ENCODE data around the gene SSBP2. TPM values are rescaled to one million over a fixed set of nuclear protein-coding genes. Genes with fewer than 3 reads are reported as not detected.
"Not testable (repeated sequence)": the region's sequence is repeated elsewhere in the genome, so short reads cannot be mapped to it uniquely, and the experiment has no call there.

SSBP2 gene
- total RNA-seq, 1 donor from 2014 or later, result 9.4 TPM

DNA sequence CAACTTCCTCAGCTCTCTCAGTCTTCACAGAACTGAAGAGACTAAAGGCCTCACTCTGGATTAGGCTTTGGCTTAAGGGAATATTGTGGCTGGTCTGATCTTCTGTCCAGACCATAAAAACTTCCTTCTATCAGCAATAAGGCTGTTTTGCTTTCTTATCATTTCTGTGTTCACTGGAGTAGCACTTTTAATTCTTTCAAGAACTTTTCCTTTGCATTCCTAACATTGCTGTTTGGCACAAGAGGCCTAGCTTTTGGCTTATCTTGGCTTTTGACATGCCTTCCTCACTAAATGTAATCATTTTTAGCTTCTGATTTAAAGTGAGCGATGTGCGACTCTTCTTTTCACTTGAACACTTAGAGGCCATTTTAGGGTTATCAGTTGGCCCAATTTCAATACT is 268.3 kb downstream of the SSBP2 start:
- DNase-seq (ENCODE audit: extremely low read depth, low read depth, low spot score), result no peak

DNA sequence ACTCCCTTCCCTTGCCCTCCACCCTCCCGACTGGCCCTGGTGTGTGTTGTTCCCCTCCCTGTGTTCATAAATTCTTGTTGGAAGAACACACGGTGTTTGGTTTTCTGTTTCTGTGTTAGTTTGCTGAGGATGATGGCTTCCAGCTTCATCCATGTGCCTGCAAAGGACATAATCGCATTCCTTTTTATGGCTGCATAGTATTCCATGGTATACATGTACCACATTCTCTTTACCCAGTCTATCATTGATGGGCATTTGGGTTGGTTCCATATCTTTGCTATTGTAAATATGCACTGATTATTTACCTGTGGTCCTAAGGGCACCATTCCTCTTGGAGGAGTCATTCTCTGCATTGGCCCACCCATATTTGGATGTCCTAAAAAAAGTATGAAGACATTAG is 277.5 kb downstream of the SSBP2 start:
- DNase-seq (ENCODE audit: extremely low read depth, low read depth, low spot score), result not testable (repeated sequence)

DNA sequence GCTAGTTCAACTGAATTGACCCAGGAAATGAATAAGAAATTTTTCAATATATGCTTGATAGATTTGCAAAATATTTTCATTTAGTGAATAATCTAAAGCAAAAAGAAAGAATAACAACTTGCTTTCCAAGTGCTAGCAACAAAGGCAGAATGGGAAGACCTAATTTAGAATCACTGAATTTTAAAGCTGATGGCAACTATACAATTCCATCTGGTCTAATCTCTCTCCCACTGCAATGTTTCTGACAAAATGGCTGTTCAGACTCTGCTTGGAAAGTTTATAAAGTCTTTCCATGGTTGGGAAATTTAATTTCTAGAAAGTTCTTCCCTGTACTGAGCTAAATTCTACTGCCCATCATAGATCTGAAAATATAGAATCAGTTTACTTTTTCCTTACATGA is 281.2 kb downstream of the SSBP2 start:
- no peak for DNase-seq (ENCODE audit: extremely low read depth, low read depth, low spot score)

DNA sequence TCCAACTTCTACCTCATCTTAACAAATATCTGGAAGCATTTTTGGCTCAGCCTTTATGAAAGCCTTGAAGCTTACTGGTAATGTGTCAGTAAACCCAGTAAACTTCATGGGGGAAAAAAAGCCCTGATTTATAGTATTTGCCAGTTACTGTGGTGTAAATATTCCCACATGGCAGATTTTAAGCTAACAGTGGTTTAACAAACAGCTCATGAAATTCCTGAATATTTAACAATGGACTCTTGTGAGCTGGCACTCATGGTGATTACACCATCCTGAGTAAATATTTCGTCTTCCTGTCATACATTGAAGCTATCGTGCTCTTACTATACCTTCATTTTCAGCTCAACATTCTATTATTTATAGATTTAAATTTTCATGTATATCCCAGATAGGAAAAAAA is 300.0 kb downstream of the SSBP2 start:
- no peak for DNase-seq (ENCODE audit: extremely low read depth, low read depth, low spot score)

DNA sequence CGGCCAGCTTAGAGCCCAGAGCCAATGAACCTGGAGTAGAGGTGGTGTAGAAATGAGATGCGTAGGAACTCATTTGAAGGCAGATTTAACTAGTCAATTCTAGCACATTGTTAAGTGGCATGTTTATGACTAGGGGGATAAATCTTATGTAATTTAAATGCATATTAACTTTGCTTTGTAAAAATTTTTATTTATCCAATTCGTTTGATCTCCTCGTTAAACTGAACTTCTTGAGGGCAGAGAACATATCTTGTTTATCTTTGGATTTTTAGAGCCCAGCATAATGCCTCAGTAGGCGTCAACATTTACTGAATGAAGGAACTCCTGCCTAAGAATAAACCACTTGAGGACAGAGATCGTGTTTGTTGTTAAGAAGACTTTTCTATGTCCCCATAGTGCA is 315.9 kb downstream of the SSBP2 start:
- DNase-seq (ENCODE audit: extremely low read depth, low read depth, low spot score), result no peak

DNA sequence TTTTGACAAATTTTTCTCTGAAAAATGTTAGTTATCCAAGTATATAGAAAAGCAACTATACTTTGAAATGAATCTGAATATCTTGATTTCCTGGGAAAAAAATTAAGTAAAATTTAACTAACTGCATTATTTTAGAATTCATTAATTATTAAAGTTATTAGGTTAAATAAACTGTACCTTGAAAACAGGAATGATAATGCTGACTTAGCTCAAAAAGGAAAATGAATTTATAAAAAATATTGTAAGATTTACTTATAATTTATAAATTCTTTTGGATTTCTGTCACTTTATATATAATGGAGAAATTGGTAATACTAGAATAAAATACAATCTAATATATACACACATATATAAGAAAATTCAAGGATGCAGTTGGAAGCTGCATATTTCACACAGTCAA is 320.9 kb downstream of the SSBP2 start:
- no peak for DNase-seq (ENCODE audit: extremely low read depth, low read depth, low spot score)

DNA sequence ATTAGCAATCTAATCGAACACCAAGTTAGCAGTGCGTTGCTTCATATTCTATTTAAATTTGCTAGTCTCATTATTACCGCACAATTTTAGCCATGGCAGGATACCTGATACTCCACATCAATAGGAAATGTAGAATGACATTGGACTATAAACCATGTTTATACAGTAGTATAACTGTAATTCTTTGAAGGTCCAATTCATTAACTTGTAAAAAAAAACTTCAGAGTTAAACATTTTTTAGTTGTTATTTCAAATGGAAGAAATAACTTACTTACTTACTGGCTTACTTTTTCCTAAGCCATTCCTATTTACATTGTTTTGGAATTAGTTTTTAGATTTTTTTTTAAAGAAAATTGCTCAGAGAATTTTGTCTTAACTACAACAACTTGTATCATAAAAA is 321.5 kb downstream of the SSBP2 start:
- no peak for DNase-seq (ENCODE audit: extremely low read depth, low read depth, low spot score)

DNA sequence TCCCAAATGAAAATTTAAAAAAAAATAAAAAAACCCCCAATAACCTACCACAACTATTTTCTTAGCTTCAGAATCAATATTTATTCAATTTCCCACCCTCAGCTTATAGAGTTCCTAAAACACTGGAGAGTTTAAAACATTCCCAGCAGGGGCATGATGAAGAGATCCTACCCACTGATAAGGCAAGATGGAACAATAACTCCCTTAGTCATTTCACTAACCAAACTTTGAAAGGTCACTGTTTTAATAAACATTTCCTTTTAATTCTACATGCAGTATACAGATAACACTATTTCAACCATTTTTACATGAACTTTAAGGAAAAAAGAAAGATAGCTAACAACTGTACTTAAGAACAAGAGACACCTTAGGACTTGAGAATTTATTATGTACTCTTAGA is 322.0 kb downstream of the SSBP2 start:
- DNase-seq (ENCODE audit: extremely low read depth, low read depth, low spot score), result no peak

DNA sequence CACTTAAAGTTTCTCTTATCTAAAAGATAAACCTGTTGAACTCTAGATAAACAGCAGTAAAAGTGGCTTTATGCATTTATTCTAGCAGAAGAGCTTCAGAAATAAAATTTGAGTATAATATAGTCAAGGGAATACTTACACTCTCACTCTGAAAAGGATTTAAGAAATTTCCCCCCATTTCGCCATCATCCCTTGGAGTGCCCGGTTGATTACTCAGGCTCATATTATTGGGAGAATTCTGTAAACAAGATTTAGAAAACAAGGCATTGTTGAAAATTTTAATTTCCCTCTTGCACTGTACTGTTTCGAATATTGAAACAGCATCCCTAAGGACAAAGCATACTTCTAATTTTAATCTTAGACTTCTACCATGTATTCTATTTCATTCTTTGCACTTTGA is 322.5 kb downstream of the SSBP2 start:
- DNase-seq (ENCODE audit: extremely low read depth, low read depth, low spot score), result no peak

DNA sequence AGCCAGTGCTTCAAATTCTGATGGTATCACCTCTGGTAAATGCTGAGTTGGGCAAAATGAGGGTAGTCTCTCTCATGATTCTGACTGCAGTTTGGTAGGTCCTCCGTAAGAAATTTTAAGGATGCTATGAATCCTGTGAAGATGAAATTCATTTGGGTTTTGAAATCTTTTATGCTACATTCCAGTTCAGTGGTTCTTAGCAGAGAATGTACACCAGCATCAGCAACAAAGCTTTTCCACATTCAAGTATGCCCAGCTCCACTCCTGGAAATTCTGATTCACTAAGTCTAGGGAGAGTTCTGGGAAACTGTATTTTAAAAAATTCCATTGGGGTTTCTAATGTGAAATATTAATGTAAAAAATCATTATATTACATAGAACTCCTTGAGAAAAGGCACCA is 323.3 kb downstream of the SSBP2 start:
- no peak for DNase-seq (ENCODE audit: extremely low read depth, low read depth, low spot score)

DNA sequence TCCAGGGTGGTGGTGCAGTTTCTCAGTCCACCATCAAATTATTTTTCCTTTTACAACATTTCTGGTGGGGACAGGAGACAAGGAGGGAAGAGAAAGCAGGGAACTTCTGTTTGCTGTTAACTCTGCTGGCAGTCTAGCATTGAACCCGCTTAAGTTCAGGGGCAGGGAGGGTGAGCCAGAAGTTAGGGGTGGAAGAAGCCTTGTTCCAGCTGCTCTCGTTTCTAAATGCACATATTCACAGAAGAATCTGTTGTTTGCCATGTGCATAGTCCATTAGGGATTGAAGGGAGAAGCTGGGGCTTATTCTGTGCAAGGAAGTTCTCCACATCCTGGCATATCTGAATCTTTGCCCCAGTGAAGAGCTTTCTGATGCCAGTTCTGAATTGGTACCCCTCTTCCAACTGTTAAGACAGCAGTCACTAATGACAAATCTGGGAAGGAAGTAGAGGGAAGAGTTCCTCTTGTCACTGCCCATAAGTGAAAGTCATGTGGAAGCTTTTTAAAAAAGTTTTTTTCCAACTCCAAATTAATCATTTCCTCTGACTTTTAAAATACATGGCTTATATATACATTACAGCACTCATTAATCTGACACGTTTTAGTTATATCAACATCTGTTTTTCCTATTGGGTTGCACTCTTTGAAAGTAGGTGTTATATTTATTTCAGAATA is 324.4 kb downstream of the SSBP2 start:
- no peak for DNase-seq (ENCODE audit: extremely low read depth, low read depth, low spot score)

DNA sequence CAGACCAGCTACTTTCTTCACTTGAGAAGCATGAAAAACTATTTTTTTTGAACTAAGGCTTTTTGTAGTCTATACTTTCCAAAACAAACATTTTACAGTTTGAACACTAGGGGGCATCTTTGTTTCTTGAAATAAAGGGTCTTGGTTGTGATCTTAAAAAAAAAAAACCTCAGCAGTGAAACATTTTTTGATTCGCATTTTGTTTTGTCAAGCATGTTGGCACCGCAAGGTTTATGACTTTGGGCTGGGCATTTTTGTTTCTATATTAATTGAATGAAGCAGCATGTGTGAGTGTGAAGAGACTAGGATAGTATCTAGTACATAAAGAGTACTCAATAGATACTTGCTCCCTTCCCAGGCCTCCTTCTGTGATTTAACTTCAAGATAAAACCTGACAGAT is 325.3 kb downstream of the SSBP2 start:
- no peak for DNase-seq (ENCODE audit: extremely low read depth, low read depth, low spot score)

DNA sequence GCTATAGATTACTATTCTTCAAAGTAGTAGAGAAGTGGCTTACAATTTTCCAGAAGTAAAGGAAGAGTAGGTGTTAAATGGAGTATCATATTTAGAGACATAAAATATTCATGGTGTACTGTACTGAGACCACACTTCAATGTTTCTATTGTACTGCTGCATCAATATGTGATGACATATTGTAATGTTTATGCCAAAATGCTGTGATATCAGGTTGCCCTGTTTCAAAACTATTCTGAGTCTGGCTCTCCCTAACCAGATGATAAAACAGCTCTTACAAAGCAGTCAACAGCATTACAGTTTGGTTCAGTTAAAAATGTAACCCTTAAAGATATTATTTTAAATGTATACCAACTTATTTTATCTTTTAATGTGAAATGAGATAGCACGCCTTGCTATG is 326.2 kb downstream of the SSBP2 start:
- no peak for DNase-seq (ENCODE audit: extremely low read depth, low read depth, low spot score)

DNA sequence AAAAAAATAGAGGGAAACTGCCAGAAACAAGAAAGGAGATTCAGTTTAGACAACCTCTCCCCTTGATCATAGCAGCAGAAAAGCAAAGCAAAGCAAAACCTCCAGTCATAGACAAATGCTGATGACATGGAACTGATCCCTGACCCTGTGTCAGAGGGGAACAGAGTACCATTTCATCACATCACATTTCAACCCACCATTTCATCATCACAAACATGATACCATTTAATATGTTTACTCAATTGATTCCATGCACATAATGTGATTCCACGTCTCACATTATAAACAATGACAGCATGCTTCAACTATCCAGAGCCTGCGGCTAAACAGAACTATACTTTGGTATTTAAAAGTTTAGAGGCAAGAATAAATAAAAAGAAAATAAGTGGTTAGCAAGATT is 328.2 kb downstream of the SSBP2 start:
- DNase-seq (ENCODE audit: extremely low read depth, low read depth, low spot score), result no peak

DNA sequence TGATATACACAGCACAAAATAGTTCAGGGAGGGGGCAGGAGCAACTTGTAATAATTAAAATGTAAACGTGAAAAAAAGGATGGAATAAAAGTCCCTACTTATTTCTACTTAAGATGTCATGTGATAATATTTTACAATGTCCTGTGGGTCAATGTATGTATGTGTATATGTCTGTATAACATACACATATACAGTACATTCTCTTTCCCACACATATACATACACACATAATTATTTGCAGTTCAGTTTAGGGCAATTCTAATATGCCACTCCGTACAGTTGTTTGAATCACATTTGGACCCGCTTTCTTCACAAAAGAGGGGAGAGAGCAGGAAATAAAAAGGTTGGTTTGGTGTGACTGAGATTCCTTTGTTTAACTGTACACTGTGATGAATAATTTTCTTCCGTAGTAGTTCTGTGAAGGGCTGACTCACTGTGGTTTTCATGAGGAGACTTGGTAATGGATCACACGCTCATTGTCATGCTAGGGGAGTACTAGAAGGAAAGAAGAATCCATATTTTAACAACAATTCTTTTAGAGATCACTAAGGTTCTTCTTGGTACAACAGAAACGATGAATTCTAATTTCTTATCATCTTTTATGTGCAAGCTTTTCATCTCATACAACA is 330.7 kb downstream of the SSBP2 start:
- DNase-seq (ENCODE audit: extremely low read depth, low read depth, low spot score), result peak; percentile 79

DNA sequence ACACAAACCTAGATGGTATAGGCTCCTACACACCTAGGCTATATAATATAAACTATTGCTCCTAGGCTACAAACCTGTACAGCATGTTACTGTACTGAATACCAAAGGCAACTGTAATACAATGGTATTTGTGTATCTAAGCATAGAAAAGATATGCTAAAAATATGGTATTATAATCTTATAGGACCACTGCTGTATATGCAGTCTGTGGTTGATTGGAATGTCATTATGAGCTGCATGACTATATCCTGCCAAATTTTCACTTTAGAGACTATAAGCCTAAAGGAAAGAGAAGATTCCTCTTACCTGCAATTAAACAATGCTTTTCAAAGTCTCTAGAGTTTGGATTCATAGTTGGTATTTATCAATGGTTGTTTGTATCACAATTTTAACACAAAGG is 332.3 kb downstream of the SSBP2 start:
- DNase-seq (ENCODE audit: extremely low read depth, low read depth, low spot score), result no peak

DNA sequence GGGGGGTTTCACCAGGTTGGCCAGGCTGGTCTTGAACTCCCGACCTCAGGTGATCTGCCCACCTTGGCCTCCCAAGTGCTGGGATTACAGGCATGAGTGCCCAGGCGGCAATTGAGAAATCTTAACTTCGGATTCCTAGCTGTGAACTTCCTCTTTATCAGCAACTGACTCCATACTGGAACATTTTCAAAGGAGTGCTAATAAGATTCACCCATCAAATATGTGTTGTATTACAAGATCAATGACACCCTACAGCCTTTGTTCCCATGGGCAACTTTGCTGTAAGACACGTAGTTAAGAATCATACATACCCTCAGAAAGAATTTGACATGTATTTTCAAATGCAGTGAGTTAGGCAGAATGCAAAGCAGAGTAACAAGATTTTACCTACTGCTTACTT is 333.8 kb downstream of the SSBP2 start:
- no peak for DNase-seq (ENCODE audit: extremely low read depth, low read depth, low spot score)

DNA sequence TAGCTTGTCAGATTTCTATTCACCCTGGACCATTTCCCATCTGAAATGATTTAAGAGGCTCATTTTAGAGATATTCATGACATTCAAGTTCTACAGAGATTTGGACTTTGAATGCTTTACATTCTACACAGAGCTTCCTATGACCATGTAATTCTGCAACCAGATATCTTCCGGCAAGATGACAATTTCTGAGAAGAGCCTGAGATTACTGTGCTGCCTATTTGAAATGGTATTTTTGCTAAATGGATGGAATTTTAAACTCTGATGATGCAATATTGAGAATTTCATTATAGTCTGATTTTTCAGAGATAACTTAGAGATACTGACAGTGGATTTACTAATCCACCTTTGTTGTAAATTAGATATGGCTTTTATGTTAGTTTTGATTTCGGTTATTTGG is 341.0 kb downstream of the SSBP2 start:
- no peak for DNase-seq (ENCODE audit: extremely low read depth, low read depth, low spot score)

DNA sequence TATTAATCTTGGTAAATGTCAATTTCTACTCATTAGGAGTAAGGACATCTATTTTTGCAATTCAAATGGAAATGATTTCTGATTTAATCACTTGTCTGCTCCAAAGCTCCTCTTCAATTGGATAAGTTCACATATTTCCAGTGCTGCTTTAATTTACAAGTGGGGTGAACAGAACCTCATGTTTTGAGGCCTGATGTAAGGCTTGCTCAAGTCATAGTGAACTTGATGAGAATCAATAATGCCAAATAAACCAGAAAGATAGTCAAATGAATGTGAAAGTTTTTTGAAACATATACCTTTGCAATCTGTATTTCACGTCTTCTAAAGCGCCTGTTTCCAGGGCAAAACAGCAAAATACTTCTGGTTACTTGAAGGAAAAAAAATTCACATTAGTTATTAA is 341.5 kb downstream of the SSBP2 start:
- no peak for DNase-seq (ENCODE audit: extremely low read depth, low read depth, low spot score)

DNA sequence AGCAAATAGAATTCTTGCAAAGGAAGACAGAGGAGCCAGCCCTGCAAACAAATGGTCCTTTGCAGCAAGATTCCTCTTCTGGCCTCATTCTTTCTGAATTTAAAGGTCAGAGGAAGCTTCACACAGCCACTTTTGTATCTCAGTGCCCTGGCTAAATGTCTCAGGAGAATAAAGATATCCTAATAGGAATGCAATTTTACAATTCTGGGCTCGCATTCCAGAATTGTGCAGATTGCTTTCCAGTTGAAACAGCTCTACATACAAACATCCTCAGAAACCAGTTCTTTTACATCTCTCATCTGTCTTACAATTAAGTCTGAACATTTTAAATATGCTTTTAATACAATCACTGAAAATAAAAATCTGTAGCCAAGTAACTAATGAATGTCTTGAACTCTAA is 342.4 kb downstream of the SSBP2 start:
- DNase-seq (ENCODE audit: extremely low read depth, low read depth, low spot score), result no peak

DNA sequence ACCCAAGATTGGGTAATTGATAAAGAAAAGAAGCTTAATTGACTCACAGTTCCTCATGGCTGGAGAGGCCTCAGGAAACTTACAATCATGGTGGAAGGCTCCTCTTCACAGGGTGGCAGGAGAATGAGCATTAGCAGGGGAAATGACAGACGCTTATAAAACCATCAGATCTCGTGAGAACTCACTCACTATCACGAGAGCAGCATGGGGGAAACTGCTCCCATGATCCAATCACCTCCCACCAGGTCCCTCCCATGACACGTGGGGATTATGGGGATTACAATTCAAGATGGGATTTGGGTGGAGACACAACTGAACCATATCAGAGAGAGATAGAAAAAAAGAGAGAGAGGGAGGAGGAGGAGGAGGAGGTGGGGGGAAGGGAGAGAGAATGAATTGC is 343.1 kb downstream of the SSBP2 start:
- not testable (repeated sequence) for DNase-seq (ENCODE audit: extremely low read depth, low read depth, low spot score)

DNA sequence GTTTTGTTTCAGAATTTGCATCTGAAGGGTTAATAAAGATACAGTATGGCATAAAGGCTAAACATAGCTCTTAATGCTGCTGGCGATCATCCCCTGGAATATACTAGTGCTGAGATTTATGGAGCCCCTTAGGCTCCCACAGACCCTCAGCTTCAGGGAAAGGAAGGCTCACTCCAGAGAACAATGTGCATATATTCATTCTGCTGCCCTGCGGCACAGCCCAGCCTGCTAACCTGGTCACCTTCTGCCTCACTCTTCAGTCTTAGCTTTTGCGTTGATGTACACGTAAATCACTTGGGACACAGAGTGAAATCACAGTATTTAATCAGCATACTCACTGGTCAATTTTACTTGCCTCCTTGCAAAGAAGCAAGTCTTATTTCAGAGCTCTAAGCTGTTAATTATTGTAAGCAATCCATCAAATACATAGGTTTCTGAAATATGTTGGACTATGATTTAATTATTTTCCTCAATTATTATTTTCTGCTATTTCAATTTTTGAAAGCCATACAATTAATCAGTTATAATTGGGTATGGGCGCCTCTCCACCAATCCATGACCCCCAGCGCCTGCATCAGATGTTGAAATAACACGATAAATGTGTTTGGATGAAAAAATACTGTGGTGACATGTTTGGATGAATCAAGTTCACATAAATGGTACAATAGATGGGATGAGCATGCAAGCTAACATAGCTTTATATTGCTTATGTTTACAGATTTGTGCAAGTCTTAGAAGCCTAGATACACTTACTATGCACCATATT is 345.6 kb downstream of the SSBP2 start:
- DNase-seq (ENCODE audit: extremely low read depth, low read depth, low spot score), result no peak

All from glomerular endothelial cell (primary cell).